Measurements from ENCODE around the gene ALKBH4.

- TF ChIP-seq CTCF (conservative IDR thresholded peaks at IDR 0.05; ENCODE audit: low read length) = peak; percentile 66
- no peak for TF ChIP-seq EZH2phosphoT487 (IDR thresholded peaks at IDR 0.05; ENCODE audit: borderline replicate concordance)
These were observed 14.4 kb downstream of the ALKBH4 start for GRCh38 chr7:102450242-102450641.

Measured in Loucy (cell line).